HEK293 (cell line): Measurements from ENCODE around the gene SCAF1.

Source experiments
- ZNF138 ChIP-seq: fragments of 450-650 bp; formaldehyde crosslinking; IDR thresholded peaks from 2 replicates; pipeline ENCODE4 v1.5.1; 2016; ENCODE audit warnings: missing biosample characterization, missing genetic modification characterization, borderline replicate concordance
- ZNF792 ChIP-seq: fragments of 450-650 bp; formaldehyde crosslinking; IDR thresholded peaks from 2 replicates; pipeline ENCODE4 v1.5.1; 2016; ENCODE audit warnings: missing biosample characterization, missing genetic modification characterization
- TF ChIP-seq, protein P1 (sequence below): fragments of 450-650 bp; formaldehyde crosslinking; IDR thresholded peaks from 2 replicates; pipeline ENCODE4 v1.5.1; 2016; ENCODE audit warnings: missing biosample characterization, missing genetic modification characterization

DNA sequence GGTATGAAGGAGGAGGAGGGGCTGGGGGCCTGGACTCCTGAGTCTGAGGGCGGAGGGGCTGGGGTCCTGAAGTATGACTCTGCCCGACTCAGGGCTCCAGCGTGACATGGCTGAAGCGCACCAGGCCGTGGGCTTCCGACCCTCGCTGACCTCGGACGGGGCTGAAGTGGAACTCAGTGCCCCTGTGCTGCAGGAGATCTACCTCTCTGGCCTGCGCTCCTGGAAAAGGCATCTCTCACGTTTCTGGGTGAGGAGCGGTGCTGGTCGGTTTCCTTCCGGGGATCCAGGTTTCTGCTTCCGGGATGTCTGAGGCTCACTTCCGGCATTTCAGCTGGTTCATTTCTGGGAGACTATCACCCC, 50.1 kb downstream of the SCAF1 start:
- no peak for TF ChIP-seq ZNF138 (tag by site-specific recombination)
- TF ChIP-seq, protein P1, sequence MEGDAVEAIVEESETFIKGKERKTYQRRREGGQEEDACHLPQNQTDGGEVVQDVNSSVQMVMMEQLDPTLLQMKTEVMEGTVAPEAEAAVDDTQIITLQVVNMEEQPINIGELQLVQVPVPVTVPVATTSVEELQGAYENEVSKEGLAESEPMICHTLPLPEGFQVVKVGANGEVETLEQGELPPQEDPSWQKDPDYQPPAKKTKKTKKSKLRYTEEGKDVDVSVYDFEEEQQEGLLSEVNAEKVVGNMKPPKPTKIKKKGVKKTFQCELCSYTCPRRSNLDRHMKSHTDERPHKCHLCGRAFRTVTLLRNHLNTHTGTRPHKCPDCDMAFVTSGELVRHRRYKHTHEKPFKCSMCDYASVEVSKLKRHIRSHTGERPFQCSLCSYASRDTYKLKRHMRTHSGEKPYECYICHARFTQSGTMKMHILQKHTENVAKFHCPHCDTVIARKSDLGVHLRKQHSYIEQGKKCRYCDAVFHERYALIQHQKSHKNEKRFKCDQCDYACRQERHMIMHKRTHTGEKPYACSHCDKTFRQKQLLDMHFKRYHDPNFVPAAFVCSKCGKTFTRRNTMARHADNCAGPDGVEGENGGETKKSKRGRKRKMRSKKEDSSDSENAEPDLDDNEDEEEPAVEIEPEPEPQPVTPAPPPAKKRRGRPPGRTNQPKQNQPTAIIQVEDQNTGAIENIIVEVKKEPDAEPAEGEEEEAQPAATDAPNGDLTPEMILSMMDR (tag by site-specific recombination), result no peak
- TF ChIP-seq ZNF792 (tag by site-specific recombination), result no peak
